IPS DF 4.7 (cell line): ENCODE measurements around the gene GRM7.

Experiments
- DNase-seq: peaks from one replicate; pipeline ENCODE4 v3.0.0-alpha.2; 2013; ENCODE audit warnings: low spot score; ENCODE audit errors: extremely low read depth

GRM7 gene

GRCh38 chr3:7487763-7488162 lies 626.8 kb downstream of the GRM7 start:
- no peak for DNase-seq

GRCh38 chr3:7489417-7489816 lies 628.5 kb downstream of the GRM7 start:
- no peak for DNase-seq

DNA sequence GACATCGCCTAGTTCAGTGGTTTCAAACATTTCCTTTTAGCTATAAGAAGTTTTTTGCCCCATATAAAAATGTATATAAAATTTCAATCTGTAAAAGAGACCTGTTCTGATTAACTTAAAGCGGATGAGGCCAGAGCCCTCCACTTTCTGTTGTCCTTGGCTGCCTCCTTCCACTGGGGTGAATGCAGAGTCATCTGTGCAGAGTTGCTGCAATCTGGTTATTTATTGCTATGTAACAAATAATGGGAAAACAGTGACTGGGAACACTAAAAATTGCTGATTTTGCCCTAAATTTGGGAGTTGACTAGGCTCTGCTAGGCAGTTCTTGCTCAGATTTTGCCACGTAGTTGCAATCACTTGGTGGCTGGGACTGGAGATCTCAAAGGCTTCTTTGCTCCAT lies 637.8 kb downstream of the GRM7 start:
- DNase-seq = no peak

DNA sequence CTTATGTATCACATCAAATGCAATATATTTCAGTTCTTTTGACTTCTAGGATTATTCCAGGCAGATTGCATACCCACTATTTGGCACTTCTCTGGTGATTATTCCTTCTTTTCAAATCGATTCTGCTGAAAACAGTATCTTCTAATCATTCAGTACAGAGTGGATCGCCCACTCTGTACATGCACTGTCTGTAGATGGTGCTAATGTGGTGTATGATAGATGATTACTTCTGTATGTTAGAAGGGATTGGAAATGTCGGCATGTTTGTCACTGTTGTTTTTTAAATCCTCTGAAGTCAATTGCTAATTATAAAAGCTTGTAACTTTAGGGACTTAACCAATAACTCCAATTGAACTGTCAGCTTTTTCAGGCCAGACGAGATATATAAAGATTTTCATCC lies 642.5 kb downstream of the GRM7 start:
- no peak for DNase-seq

- DNase-seq = no peak
Observed at GRCh38 chr3:7504886-7505775, 644.2 kb downstream of the GRM7 start.

DNA sequence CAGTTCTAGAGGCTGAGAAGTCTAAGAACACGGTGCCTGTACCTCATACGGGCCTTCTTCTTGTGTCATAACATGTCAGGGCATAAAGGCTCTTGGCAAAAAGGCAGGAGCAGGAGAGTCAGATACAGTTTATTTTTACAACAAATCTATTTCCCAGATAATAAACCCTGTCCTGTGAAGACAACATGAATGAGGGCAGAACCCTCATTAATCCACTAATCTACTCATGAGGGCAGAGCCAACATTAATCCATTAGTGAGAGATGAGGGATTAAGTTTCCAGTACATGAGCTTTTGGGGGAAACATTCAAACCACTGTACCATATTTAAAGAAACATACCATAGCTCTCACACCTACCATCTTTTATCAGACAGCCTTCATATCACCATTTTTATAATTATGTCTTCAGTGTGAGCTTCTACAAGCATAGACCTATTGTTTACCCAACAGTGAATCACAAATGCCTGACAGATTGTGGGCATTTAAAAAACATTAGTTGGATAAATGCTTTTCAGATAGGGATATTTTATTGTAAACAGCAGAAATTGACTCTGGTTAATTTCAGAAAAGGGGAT lies 645.8 kb downstream of the GRM7 start:
- DNase-seq = no peak

- no peak for DNase-seq
Observed at GRCh38 chr3:7508821-7509220, 647.9 kb downstream of the GRM7 start.

- DNase-seq = no peak
Observed at GRCh38 chr3:7512048-7512447, 651.1 kb downstream of the GRM7 start.

GRCh38 chr3:7518026-7518425 lies 657.1 kb downstream of the GRM7 start:
- no peak for DNase-seq

DNA sequence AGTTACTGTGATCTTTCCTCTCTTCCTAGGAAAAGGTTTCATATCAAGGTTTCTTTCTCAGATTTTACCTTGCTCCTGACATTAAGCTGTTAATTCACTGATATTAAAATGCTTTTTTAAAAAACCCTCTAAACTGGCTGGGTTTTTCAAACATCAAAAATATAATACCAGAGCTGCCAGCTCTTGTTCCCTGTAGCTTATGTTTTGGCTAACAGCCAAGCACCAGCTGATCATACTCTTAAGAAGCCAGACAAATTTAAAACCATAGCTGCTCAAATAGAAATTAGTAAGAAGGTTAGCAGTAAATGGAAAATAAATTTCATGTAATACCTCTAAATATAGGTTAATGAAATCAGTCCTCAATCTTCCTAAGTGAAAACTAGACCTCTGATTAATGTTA lies 657.5 kb downstream of the GRM7 start:
- no peak for DNase-seq

GRCh38 chr3:7520059-7520458 lies 659.1 kb downstream of the GRM7 start:
- no peak for DNase-seq

DNA sequence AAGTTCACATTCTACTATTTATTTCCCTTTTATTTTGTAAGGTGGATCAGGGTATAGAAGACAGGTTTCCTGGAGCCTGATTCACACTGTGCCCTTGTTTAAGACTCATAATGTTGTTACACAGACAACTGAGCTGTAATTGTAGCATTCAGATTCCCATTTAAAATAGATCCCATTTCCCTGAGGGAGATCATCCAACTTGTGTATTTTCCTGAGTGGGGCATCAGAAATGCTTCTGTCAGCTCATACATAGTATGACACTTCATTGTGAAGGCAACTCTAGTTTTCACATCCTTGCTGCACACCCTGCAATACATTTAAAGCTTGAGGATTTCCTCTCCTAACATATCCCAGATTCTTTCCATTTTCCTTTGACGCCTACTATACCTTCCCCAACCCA lies 659.7 kb downstream of the GRM7 start:
- no peak for DNase-seq

DNA sequence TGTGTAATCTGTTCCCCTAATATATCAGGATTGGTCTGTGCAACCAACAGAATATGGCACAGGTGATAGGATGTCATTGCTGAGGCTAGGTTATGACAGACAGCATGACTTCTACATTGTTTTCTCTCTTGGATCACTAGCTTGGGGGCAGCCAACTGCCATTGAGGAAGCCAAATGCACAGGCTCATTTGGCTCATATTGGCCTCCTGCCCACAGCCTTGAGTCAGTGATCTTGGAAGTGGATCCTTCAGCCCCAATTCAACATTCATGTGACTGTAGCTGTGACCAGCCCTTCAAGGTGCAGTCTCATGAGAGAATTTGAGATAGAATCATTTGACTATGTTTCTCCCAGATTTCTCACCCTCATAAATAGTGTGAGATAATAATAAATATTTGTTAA lies 675.6 kb downstream of the GRM7 start:
- no peak for DNase-seq

GRCh38 chr3:7536921-7537320 lies 676.0 kb downstream of the GRM7 start:
- DNase-seq = no peak

- DNase-seq = no peak
Observed at GRCh38 chr3:7543294-7543880, 682.5 kb downstream of the GRM7 start.

- DNase-seq = no peak
Observed at GRCh38 chr3:7545334-7545733, 684.4 kb downstream of the GRM7 start.

- DNase-seq = no peak
Observed at GRCh38 chr3:7546253-7546652, 685.3 kb downstream of the GRM7 start.

DNA sequence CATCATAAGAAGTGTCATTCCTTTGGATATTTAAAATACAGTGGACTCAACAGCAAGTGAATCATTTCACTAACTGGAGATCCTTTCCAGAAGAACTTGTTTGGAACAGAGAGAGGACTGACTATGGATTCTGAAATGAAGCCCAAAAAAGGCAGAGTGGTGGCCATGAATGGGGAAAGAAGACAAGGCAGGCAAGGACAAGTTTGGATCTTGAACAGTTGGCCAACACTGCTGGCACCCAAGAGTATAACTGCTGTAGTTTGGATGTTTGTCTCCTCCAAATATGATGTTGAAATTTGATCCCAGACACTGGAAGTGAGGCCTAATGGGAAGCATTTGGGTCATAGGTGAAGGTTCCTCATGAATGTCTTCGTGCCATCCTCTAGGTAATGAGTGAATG lies 686.9 kb downstream of the GRM7 start:
- DNase-seq = no peak

GRCh38 chr3:7562892-7563291 lies 702.0 kb downstream of the GRM7 start:
- DNase-seq = no peak

DNA sequence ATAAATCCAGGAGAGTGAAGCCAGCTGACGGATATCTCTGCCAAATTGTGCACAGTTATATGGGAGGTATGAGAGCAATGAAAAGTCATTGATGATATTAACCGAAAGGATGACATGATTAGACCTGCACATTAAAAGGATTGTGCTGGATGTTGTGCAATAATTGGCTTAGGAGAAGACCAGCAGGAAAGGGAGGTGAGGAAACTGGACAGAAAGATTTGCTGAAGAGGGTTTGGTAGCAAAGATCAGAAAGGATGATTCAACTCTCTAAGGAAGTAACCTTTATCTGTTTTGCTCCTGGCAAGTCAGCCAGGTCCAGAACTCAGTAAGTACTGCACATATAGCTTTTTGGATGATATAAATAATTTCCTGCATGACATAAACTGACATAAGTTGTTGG lies 704.7 kb downstream of the GRM7 start:
- DNase-seq = no peak

DNA sequence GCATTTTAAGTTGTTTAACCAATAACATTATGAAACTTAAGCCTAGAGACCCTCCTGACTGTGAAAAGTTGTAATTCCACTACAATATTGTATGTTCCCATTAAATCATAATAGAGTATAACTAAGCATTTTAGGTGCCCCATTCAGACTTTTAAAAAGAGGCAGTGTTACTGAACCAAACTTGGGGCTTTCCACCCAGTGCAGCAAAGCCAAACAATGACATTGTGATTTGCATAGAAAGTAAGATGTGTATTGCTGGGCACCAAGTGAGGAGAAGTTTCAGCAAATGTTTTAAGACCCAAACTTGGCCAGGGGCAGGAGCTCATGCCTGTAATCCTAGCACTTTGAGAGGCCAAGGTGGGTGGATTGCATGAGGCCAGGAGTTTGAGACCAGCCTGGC lies 706.2 kb downstream of the GRM7 start:
- DNase-seq = no peak

GRCh38 chr3:7568526-7569184 lies 707.7 kb downstream of the GRM7 start:
- DNase-seq = no peak
